IMR-90 (cell line): ENCODE measurements around the gene LAMA2. TPM values are rescaled to one million over a fixed set of nuclear protein-coding genes. Genes with fewer than 3 reads are reported as not detected.
A peak's percentile ranks its signal among the peaks of the same experiment; 100 is the strongest.

Experiments
- ATAC-seq: fragments of 200-7000 bp; cut with Tn5 transposase; 2 replicates; pipeline ENCODE4 v1.9.1; 2020; ENCODE audit warnings: low read depth, mild to moderate bottlenecking, moderate library complexity
- BruUV-seq: library from RNA; stranded (reverse); fragments of 400-500 nt; replicated peaks from 2 replicates; lab custom pipeline; 2021; lab: Mats Ljungman, UMichigan
- CTCF ChIA-PET: fragments of 300-600 bp; formaldehyde crosslinking; extraction: SDS; loops from one replicate; lab custom pipeline; 2021; ENCODE audit warnings: antibody characterized with exemption; lab: Yijun Ruan, JAX
- POLR2A ChIA-PET: fragments of 300-600 bp; sonication (Branson Sonifier 250); formaldehyde crosslinking; loops from one replicate; lab custom pipeline; 2022; ENCODE audit warnings: antibody characterized with exemption; ENCODE audit not compliant: unreplicated experiment; lab: Charles Lee
- DNase-seq: peaks from one replicate; pipeline ENCODE4 v3.0.0; 2013
- H2AFZ ChIP-seq: replicated peaks from 2 replicates; pipeline ENCODE3; 2013; ENCODE audit warnings: low read length, mild to moderate bottlenecking; ENCODE audit not compliant: poor library complexity
- H2AK5ac ChIP-seq: 2 replicates; pipeline ENCODE4 v1.6.1; 2013; ENCODE audit warnings: low read depth, low read length, inconsistent platforms
- H2AK9ac ChIP-seq: replicated peaks from 2 replicates; pipeline ENCODE3; 2013; ENCODE audit warnings: mild to moderate bottlenecking, low read depth, low read length, moderate library complexity; ENCODE audit not compliant: poor library complexity
- H2BK120ac ChIP-seq: 2 replicates; pipeline ENCODE4 v1.6.1; 2013; ENCODE audit warnings: low read depth, low read length, inconsistent platforms
- H2BK15ac ChIP-seq: 3 replicates; pipeline ENCODE4 v1.6.1; 2013; ENCODE audit warnings: low read depth, low read length, inconsistent platforms
- H2BK20ac ChIP-seq: 2 replicates; pipeline ENCODE4 v1.6.1; 2013; ENCODE audit warnings: low read depth, mild to moderate bottlenecking, inconsistent platforms, low read length, moderate library complexity
- H2BK5ac ChIP-seq: 2 replicates; pipeline ENCODE4 v1.6.1; 2013; ENCODE audit warnings: mild to moderate bottlenecking, low read depth, low read length, inconsistent platforms; ENCODE audit not compliant: poor library complexity, severe bottlenecking
- H3K14ac ChIP-seq: replicated peaks from 2 replicates; pipeline ENCODE4 v1.6.1; 2013; ENCODE audit warnings: low read depth, low read length, inconsistent platforms
- H3K18ac ChIP-seq: 2 replicates; pipeline ENCODE4 v1.6.1; 2013; ENCODE audit warnings: low read depth, low read length, control low read depth
- H3K23ac ChIP-seq: 2 replicates; pipeline ENCODE4 v1.6.1; 2013; ENCODE audit warnings: low read depth, low read length, inconsistent platforms
- H3K27ac ChIP-seq: 2 replicates; pipeline ENCODE4 v1.5.1; 2013; ENCODE audit warnings: mild to moderate bottlenecking, control low read depth, low read length; ENCODE audit not compliant: insufficient read depth
- H3K27me3 ChIP-seq: 2 replicates; pipeline ENCODE4 v1.6.1; 2013; ENCODE audit warnings: low read length; ENCODE audit not compliant: control insufficient read depth, insufficient read depth
- H3K36me3 ChIP-seq: 2 replicates; pipeline ENCODE4 v1.6.1; 2013; ENCODE audit warnings: low read length, mixed read lengths; ENCODE audit not compliant: control insufficient read depth, insufficient read depth
- H3K4ac ChIP-seq: 2 replicates; pipeline ENCODE4 v1.6.1; 2013; ENCODE audit warnings: low read depth, low read length, inconsistent platforms
- H3K4me1 ChIP-seq: 2 replicates; pipeline ENCODE4 v1.6.1; 2013; ENCODE audit warnings: low read length, mixed read lengths; ENCODE audit not compliant: control insufficient read depth, insufficient read depth
- H3K4me2 ChIP-seq: 2 replicates; pipeline ENCODE4 v1.6.1; 2013; ENCODE audit warnings: low read depth, mild to moderate bottlenecking, control low read depth, low read length, moderate library complexity
- H3K4me3 ChIP-seq: 2 replicates; pipeline ENCODE4 v1.5.1; 2013; ENCODE audit warnings: low read depth, mild to moderate bottlenecking, control low read depth, low read length, moderate library complexity; ENCODE audit not compliant: insufficient read depth
- H3K56ac ChIP-seq: 2 replicates; pipeline ENCODE4 v1.6.1; 2013; ENCODE audit warnings: low read length, inconsistent platforms; ENCODE audit not compliant: insufficient read depth; ENCODE audit errors: extremely low read depth
- H3K79me1 ChIP-seq, 2 experiments: 2 replicates each; pipeline ENCODE4 v1.6.1; 2013; ENCODE audit warnings: low read length in 2 of 2, inconsistent platforms in 1 of 2, low read depth in 1 of 2
- H3K9ac ChIP-seq: 2 replicates; pipeline ENCODE4 v1.6.1; 2013; ENCODE audit warnings: low read depth, low read length, control low read depth
- H3K9me1 ChIP-seq: 2 replicates; pipeline ENCODE4 v1.6.1; 2013; ENCODE audit warnings: low read length, inconsistent platforms; ENCODE audit not compliant: insufficient read depth
- H3K9me3 ChIP-seq: 2 replicates; pipeline ENCODE4 v1.6.1; 2013; ENCODE audit warnings: low read length; ENCODE audit not compliant: control insufficient read depth, insufficient read depth
- H4K20me1 ChIP-seq: 2 replicates; pipeline ENCODE4 v1.6.1; 2013; ENCODE audit warnings: low read length, inconsistent platforms; ENCODE audit not compliant: insufficient read depth
- H4K5ac ChIP-seq: 2 replicates; pipeline ENCODE4 v1.6.1; 2013; ENCODE audit warnings: mild to moderate bottlenecking, low read depth, low read length, control low read depth
- H4K8ac ChIP-seq, 2 experiments: 2 replicates each; pipeline ENCODE4 v1.6.1; 2013; ENCODE audit warnings: low read depth in 2 of 2, low read length in 2 of 2, control low read depth in 1 of 2, inconsistent platforms in 1 of 2
- H4K91ac ChIP-seq: 2 replicates; pipeline ENCODE4 v1.6.1; 2013; ENCODE audit warnings: low read depth, low read length, inconsistent platforms; ENCODE audit not compliant: insufficient read depth
- CHD1 ChIP-seq: IDR thresholded peaks from 2 replicates; pipeline ENCODE4 v1.6.1; 2012; ENCODE audit warnings: low read depth, low read length, improper control_type of control experiment
- RAD21 ChIP-seq: IDR thresholded peaks from 2 replicates; pipeline ENCODE4 v1.6.1; 2012; ENCODE audit warnings: low read length, improper control_type of control experiment
- WGBS, 2 experiments: methylation state at CpG; one replicate each; pipeline versions ENCODE4 v1.1.5 to v1.1.7; 2013; ENCODE audit warnings: missing lambda C conversion rate in 2 of 2; ENCODE audit not compliant: insufficient read length in 1 of 2; ENCODE audit errors: extremely low coverage in 2 of 2; 5-methylcytosine and 5-hydroxymethylcytosine counted together
- dilution Hi-C: fragments of 300-500 bp; cut with HindIII; formaldehyde crosslinking; loops from one replicate; pipeline ENCODE4 v1.14.3; 2018; ENCODE audit warnings: low sequenced_read_pairs; ENCODE audit not compliant: unreplicated experiment
- in situ Hi-C: fragments of 300-500 bp; cut with MboI; formaldehyde crosslinking; loops from 3 replicates; pipeline ENCODE4 v1.14.3; 2019; ENCODE audit warnings: low sequenced_read_pairs, inconsistent platforms, mixed read lengths
- intact Hi-C: fragments of 100-400 bp; cut with micrococcal nuclease; formaldehyde crosslinking; loops from 2 replicates; pipeline ENCODE4 v1.10.0; 2022
- polyA plus RNA-seq, 3 experiments: library from polyadenylated mRNA; depleted of rRNA; stranded (reverse); fragments of >200 nt; gene quantifications; 2 replicates each; pipeline ENCODE4 v1.2.3, GENCODE V29; 2012; ENCODE audit warnings: low replicate concordance in 1 of 3
- total RNA-seq: library from RNA; depleted of rRNA; stranded (reverse); fragments of >200 nt; gene quantifications from 2 replicates; pipeline ENCODE4 v1.2.3, GENCODE V29; 2012

Gene LAMA2
- total and polyA plus RNA-seq, 2 of the 4 experiments (the other 2 are of a cell fraction), result 9.9 to 13.3 TPM

DNA sequence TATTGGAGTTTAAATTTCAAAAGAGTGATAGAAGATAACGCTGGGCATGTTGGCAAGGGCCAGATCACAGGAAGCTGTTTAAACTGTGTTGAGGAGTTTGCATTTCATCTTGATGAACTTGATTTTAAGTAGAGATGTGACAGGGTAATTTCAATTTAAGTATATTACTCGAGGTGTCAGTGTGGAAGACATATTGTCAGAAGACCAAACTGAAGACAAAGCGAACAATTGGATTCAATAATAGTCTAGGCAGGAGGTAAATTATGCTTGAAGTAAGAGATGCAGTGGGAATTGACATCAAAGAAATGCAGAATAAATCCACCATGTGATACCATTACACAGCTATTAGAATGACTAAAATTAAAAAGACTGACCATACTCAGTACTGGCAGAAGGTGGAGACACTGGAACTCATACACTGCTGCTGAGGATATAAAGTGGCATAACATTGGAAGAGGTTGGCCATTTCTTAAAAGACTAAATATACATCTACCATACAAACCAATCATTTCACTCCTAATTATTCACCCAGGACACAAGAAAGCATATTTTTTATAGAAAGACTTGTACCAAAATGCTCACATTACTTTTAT is 586.2 kb downstream of the LAMA2 start:
- CTCF ChIA-PET, result no interaction called here

More for the DNA sequence above, 586.2 kb downstream of the LAMA2 start:
- dilution Hi-C loops, result no loop called here
- Histone ChIP-seq H2BK20ac (no peak overlapping the region), H3K4me2 (no peak overlapping the region), H3K79me1 (no peaks in the 10 kb centered on the region), H4K20me1 (no peaks in the 10 kb centered on the region), H3K14ac (no peak overlapping the region), H3K27ac (no peak overlapping the region), H2AK5ac (no peak overlapping the region), H3K4me1 (no peaks in the 10 kb centered on the region), H3K27me3 (no peaks in the 10 kb centered on the region), H4K5ac (no peak overlapping the region), H2AK9ac (no peak overlapping the region), H3K56ac (no peak overlapping the region), H2BK120ac (no peak overlapping the region), H3K9ac (no peak overlapping the region), H3K4ac (no peak overlapping the region), H3K9me3 (no peaks in the 10 kb centered on the region), H3K36me3 (no peaks in the 10 kb centered on the region), H3K4me3 (no peak overlapping the region), H3K23ac (no peak overlapping the region), H2BK15ac (no peak overlapping the region), H3K9me1 (no peaks in the 10 kb centered on the region), H4K91ac (no peak overlapping the region), H2AFZ (no peak overlapping the region), H2BK5ac (no peak overlapping the region), H4K8ac (no peak overlapping the region), H3K18ac (no peak overlapping the region)
- TF ChIP-seq RAD21, result peak; percentile 22; the same call in 1 of the 2 replicates
- no peak for TF ChIP-seq CHD1
- in situ Hi-C loops, result no loop called here
- POLR2A ChIA-PET, result no interaction called here
- ATAC-seq (no peak), DNase-seq (no peak)
- BruUV-seq, result no TSS peak
- intact Hi-C loops, result no loop called here
- WGBS, 2 experiments, result 78% methylated on average over 1 of the region's 3 CpGs; no CpG with 5 or more reads in 1 of the 2 experiments
